ENCODE results near the gene IZUMO2. TPM values are rescaled to one million over a fixed set of nuclear protein-coding genes. Genes with fewer than 3 reads are reported as not detected.

The IZUMO2 gene
- total and polyA plus RNA-seq, 2 donors (not counting 1 experiment from before 2014, with no cell fraction given), result not detected

- Histone ChIP-seq H3K36me3 (replicated peaks in 1 of 2; ENCODE audit: control extremely low read depth in 1 of 2, control insufficient read depth in 1 of 2, extremely low read depth in 1 of 2, insufficient read depth in 2 of 2, low read length in 1 of 2) (no peaks in the 10 kb centered on the region), H3K27me3 (replicated peaks in 1 of 4; ENCODE audit: control extremely low read depth in 1 of 4, control insufficient read depth in 3 of 4, insufficient read depth in 4 of 4, low read length in 3 of 4) (peaks cover 0 to 6% (median 0%) of the 10 kb centered on the region in 4 experiments), H3K9ac (ENCODE audit: low read length) (no peak overlapping the region), H3K4me2 (replicated peaks; ENCODE audit: low read depth, low read length, poor library complexity, severe bottlenecking) (no peak overlapping the region), H3K4me1 (ENCODE audit: control insufficient read depth in 2 of 2, insufficient read depth in 2 of 2, low read length in 2 of 2) (no peaks in the 10 kb centered on the region), H3K27ac (ENCODE audit: low read length in 2 of 2) (no peak overlapping the region), H3K4me3 (ENCODE audit: control extremely low read depth in 1 of 5, extremely low read depth in 1 of 5, insufficient read depth in 1 of 5, low read depth in 2 of 5, low read length in 4 of 5) (no peak overlapping the region), H4K20me1 (ENCODE audit: control insufficient read depth, insufficient read depth, low read length, poor library complexity, severe bottlenecking) (no peaks in the 10 kb centered on the region), H2AFZ (ENCODE audit: insufficient read depth, low read depth, low read length, poor library complexity, severe bottlenecking) (no peak overlapping the region), H3K9me3 (ENCODE audit: control extremely low read depth in 1 of 3, control insufficient read depth in 2 of 3, insufficient read depth in 1 of 3, low read length in 2 of 3) (peaks cover 0 to 15% (median 0%) of the 10 kb centered on the region in 3 donors), H3K79me2 (ENCODE audit: control insufficient read depth, insufficient read depth, low read length) (no peaks in the 10 kb centered on the region)
- DNase-seq (no peak), ATAC-seq (ENCODE audit: low read depth) (no peak)
- 92% methylated on average over 2 of the region's 5 CpGs for WGBS (ENCODE audit: insufficient coverage)
- ChIA-PET CTCF (interaction anchor here (1.0 kb wide), 1 partner anchor 81 kb away, joined by 3 read pairs; no protein-coding TSS in a partner anchor), POLR2A (interaction anchor here (0.7 kb wide), 1 partner anchor 344 kb away, joined by 3 read pairs; no protein-coding TSS in a partner anchor)
- H3K4me1 Mint-ChIP-seq, result no peaks in the 10 kb centered on the region
- H3K9me3 Mint-ChIP-seq (ENCODE audit: insufficient read depth), result peaks cover 8% of the 10 kb centered on the region
- H3K27me3 Mint-ChIP-seq, result peaks cover 23% of the 10 kb centered on the region
- no peak overlapping the region for H3K27ac Mint-ChIP-seq
- TF ChIP-seq EZH2 (IDR thresholded peaks at IDR 0.05; ENCODE audit: borderline replicate concordance, insufficient read depth, low read depth, low read length, poor library complexity, severe bottlenecking), result no peak
- TF ChIP-seq CTCF (IDR thresholded peaks at IDR 0.05), result no peak
- H3K4me3 Mint-ChIP-seq, result no peak overlapping the region
- intact Hi-C loops (cut with micrococcal nuclease), result no loop called here
These were observed 8.7 kb upstream of the IZUMO2 start for GRCh38 chr19:50171752-50172151.

GRCh38 chr19:50167314-50167721 lies 4.2 kb upstream of the IZUMO2 start:
- H3K9ac ChIP-seq (ENCODE audit: low read length), result no peak overlapping the region

More at GRCh38 chr19:50167314-50167721, 4.2 kb upstream of the IZUMO2 start:
- TF ChIP-seq EZH2 (IDR thresholded peaks at IDR 0.05; ENCODE audit: borderline replicate concordance, insufficient read depth, low read depth, low read length, poor library complexity, severe bottlenecking) (no peak), CTCF (IDR thresholded peaks at IDR 0.05) (no peak)
- ChIA-PET POLR2A (no interaction called here), CTCF (no interaction called here)
- Histone ChIP-seq H3K9me3 (ENCODE audit: control extremely low read depth in 1 of 3, control insufficient read depth in 2 of 3, insufficient read depth in 1 of 3, low read length in 2 of 3) (peaks cover 0 to 18% (median 0%) of the 10 kb centered on the region in 3 donors), H3K36me3 (replicated peaks in 1 of 2; ENCODE audit: control extremely low read depth in 1 of 2, control insufficient read depth in 1 of 2, extremely low read depth in 1 of 2, insufficient read depth in 2 of 2, low read length in 1 of 2) (no peaks in the 10 kb centered on the region), H3K79me2 (ENCODE audit: control insufficient read depth, insufficient read depth, low read length) (no peaks in the 10 kb centered on the region), H3K27me3 (replicated peaks in 1 of 4; ENCODE audit: control extremely low read depth in 1 of 4, control insufficient read depth in 3 of 4, insufficient read depth in 4 of 4, low read length in 3 of 4) (peaks cover 0 to 13% (median 0%) of the 10 kb centered on the region in 4 experiments), H3K4me3 (ENCODE audit: control extremely low read depth in 1 of 5, extremely low read depth in 1 of 5, insufficient read depth in 1 of 5, low read depth in 2 of 5, low read length in 4 of 5) (no peak overlapping the region), H2AFZ (ENCODE audit: insufficient read depth, low read depth, low read length, poor library complexity, severe bottlenecking) (no peak overlapping the region), H4K20me1 (ENCODE audit: control insufficient read depth, insufficient read depth, low read length, poor library complexity, severe bottlenecking) (no peaks in the 10 kb centered on the region), H3K4me1 (ENCODE audit: control insufficient read depth in 2 of 2, insufficient read depth in 2 of 2, low read length in 2 of 2) (no peaks in the 10 kb centered on the region), H3K4me2 (replicated peaks; ENCODE audit: low read depth, low read length, poor library complexity, severe bottlenecking) (no peak overlapping the region), H3K27ac (ENCODE audit: low read length in 2 of 2) (no peak overlapping the region)
- Mint-ChIP-seq H3K9me3 (ENCODE audit: insufficient read depth) (no peaks in the 10 kb centered on the region), H3K27me3 (peaks cover 21% of the 10 kb centered on the region), H3K27ac (peak overlapping the region; percentile 37), H3K4me3 (no peak overlapping the region), H3K4me1 (no peaks in the 10 kb centered on the region)
- DNase-seq, result no peak
- WGBS (ENCODE audit: insufficient coverage), result 81% methylated on average over 6 of the region's 12 CpGs
- intact Hi-C loops (cut with micrococcal nuclease), result no loop called here
- ATAC-seq (ENCODE audit: low read depth), result no peak
